IPS DF 19.7 (cell line): Measurements from ENCODE around the gene NOX5.

Experiments
- DNase-seq: peaks from one replicate; pipeline ENCODE4 v3.0.0-alpha.2; 2013; ENCODE audit warnings: low read depth, low spot score

NOX5 gene

DNA sequence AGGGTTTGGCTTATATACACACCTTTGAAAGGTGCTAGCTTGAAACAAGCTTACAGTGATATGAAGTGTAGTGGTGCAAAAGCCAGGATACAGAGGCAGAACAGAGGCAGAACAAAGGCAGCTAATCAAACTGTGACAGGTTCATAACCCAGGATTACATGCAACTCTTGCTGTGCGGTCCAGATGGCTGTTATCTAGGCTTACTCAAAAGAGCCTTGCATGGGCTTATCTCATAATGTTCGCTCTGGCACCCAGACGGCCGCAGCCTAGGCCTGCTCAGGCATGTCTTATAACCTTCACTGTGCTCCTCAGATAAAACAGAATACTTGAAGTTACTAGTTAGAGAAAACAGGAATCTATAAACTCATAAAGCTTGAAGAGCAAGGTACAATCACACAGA lies 22.8 kb upstream of the NOX5 start:
- DNase-seq: no peak

DNA sequence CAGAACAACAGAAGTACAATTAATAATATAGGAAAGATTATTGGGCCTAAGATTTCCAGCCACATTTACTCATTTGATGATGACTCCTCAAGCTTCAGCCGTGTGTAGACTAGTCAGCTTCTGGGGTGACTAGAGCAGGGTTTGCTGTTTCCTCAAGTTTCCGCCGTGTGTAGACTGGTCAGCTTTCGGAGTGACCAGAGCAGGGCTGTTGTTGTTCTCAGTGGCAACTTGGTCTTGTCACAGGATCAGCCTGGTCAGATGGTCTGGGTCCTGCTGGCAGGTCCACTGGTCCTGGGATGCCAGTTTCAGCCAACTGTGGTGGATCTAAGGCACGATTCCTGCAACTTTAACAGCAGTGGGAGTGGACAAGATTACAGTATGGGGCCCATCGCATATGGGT lies 21.8 kb upstream of the NOX5 start:
- DNase-seq: no peak

DNA sequence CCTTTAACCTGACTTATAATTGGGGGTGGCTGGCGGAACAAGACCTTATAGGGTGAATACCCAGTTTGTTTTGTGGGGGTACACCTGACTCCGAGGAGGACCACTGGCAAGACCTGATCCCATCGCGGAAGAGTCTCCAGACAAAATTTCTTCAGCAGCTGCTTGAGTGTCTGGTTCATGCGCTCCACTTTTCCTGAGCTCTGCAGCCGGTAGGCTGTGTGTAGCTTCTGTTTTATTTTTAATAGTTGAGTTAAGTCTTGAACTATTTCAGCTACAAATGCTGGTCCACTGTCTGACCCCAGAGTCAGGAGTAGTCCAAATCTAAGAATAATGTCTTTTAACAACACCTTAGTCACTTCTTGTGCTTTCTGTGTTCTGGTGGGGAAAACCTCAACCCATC lies 21.2 kb upstream of the NOX5 start:
- no peak for DNase-seq

DNA sequence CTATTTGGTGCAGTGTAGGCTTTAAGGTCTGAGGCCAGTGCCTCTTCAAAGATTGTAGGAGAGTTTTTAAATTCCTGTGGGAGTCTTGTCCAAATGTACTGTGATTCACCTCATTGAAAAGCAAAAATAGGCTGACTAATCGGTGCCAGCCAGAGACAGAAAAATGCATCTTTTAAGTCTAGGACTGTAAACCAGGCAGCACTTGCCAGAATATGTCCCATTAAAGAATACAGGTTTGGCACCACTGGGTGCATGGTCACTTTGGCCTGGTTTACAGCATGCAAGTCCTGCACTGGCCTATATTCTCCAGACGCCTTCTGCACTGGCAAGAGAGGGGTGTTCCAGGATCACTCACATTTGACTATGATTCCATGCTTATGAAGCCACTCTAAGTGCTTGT lies 20.3 kb upstream of the NOX5 start:
- no peak for DNase-seq

DNA sequence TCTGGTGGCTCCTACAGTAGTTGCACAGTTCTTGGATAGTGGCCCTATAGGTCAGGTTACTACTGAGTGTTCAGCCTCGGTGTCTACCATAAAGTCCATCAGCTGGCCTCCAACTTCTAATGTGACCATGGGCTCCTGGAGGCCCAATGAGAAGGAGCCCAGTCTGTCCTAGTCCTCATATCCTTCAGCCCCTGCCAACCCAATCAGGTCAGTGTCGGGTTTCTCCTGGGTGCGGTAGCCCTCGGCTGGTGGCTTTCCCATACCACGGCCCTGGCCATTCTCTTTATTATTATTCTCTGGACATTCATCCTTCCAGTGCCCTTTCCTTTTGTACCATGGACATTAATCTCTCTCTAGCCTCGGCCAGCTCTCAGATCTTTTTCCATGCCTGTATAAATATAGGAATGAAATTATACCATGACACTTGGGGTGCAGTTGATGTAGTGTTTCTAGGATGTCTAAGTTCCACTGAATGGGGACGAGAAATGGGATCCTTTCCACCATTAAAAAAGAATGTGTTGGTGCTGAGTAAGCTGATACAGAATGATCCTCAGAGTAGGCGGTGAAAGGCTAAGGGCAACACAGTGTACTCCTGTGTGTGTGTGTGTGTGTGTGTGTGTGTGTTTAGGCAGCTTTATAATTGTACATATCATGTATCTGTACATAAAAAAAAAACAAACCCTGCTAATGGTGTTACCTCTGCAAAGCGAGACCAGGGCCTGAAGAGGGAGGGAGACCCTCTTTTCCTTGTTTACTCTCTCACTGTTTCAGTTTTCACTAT lies 19.3 kb upstream of the NOX5 start:
- DNase-seq: no peak

DNA sequence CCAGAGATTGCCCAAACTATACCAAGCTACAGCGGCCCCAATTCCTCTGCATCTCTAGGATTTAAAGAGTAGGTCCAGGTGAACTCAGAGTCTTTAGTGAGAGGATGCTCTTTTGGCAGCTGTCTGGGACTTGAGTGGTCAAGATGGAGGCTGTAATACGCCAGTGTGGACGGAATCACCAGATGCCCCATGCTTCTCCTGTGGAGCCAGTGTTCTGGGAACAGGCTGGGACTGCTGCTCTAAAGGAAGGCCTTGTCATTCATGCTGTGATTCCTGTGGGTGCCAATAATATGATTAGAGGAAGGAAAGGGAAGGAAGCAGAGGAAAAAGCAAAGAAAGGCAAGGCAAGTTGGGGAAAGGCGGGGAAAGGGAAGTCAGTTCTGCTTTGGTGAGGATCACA lies 17.4 kb upstream of the NOX5 start:
- no peak for DNase-seq

DNA sequence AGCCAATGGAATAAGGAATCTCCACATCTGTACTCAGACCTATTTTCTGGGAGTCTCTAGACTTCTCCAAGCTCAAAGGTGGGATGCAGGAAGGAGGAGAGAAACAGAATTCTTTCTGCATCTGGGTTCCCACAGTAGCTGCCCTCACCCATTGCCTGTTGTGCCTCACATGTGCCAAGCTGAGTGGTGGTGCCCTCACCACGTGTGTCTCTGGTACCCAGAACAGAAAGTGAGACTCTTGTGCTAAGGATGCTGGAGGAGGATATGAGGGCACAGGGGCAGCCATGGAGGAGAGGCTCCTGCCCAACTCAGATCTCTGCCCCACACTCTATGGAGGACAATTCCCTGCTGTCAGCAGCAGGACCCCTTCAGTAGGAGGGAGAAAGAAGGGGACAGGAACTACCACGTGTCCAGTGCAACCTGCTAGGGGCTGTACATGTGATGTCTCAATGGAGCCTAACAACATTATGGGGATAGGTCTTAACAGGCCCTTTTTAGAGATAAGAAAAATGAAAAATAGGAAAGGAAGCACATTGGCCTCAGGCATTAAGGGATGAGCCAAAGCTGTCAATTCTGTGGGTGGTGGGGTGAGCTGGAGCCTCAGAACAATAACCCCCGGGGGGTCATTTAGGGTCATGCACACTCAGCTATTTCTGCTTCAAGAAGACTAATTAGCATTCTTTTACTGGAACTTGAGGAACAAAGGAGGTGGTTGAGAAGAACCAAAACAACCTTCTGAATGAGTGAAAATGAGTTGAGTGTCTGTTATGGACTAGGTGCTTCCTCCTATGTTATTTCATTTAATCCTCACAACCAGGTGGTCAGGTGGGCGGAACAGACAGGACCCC lies 16.3 kb upstream of the NOX5 start:
- DNase-seq: no peak

DNA sequence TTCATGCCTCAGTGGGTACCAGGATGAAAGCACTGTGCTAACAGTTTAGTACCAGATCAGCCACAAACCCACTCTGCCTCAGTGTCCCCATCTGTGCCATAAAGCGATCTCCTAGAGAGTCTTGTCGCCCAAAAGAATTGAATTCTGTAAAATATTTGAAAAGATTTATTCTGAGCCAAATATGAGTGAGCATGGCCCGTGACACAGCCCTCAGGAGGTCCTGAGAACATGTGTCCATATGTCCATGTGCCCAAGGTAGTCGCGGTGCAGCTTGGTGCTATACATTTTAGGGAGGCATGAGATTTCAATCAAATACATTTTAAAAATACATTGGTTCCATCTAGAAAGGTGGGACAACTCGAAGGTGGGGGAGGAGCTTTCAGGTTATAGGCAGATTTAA lies 15.4 kb upstream of the NOX5 start:
- no peak for DNase-seq

DNA sequence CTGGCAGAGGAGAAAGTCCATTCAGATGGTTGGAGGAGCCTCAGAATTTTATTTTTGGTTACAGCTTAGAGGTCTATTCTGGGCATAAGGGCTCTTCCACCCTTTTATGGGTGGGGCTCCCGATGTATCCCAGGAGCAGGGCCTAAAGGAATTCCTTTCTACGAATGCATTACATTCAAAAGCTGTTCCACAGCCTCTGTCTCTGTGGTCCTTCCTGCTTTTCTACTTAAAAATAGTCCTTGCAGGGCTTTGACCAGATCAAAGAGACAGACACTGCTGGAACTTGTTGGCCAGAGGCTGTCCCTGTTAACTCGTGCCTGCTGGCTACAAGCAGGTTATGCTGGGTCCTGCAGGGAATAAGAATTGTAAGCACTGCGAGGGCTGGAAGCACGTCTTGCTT lies 14.4 kb upstream of the NOX5 start:
- DNase-seq: no peak

DNA sequence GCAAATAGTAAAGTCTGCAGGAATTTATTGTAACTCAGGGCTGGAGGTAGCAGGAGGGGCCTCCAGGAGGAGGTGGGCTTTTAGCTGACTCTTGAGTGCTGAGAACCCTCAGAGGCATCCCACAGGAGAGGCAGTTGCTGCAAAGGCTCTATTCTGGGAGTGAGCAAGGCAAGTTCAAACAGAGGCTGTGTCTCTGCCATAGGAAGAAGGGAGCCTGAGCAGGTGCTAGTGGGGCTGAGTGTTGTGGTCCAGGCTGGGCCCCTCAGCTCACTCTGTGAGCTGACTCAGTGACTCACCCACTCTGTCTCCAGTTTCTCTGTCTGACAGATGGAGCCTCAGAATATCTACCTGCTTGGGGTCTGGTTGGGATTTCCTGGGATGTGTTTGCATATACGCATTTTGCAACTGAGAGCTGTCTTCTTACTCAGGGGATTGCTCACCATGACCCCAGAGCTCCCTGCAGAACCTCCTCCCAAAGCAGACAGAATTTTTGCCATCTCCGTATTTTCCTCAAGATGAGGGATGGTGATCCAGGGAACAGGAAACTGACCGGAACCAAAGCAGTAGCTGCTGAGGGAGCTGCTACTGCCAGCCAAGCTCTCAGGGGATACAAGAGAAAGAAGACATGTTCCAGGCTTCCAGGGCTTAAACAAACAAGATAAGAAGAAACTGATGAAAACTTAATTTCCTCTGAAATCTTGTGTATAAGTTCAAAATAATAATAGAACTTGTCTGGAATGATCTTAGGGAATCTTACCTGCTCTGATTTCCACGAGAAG lies 13.6 kb upstream of the NOX5 start:
- no peak for DNase-seq

DNA sequence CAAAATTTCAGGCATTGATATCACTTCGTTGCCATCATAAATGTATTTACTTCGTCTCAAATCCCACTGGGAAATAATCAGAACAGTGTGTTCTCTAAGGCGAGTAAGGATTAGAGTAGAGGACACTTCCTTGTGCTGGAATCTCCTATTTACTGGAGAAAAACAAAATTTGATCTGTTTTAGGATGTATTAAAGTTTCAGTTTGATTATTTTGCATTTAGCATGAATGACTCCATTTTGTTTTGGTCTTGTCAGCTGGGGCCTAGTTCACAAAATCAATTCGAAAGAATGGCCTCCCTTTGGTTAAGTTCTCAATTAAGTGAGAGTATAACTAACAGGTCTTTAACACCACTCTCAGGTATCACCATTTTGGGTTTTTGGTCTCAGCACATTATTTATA lies 11.7 kb upstream of the NOX5 start:
- DNase-seq: no peak

DNA sequence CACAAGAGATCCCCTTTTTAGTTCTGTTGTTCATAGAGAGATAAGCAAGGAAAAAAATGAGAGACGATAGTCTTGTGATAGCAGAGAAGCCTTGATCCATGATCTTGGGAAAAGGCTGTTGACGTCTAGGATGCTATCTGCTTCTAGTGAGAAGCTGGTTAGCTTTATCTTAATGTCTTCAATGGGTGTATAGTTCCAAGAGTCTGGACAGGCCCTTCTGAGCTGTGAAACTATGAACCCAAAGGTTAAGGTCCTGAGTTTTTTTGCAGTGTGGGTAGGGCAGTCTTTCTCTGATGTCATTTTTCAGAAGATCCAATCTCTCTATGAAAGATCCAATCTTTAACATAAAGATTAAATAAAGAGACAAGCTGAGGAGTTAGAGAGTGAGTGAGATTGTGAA lies 10.5 kb upstream of the NOX5 start:
- DNase-seq: no peak

DNA sequence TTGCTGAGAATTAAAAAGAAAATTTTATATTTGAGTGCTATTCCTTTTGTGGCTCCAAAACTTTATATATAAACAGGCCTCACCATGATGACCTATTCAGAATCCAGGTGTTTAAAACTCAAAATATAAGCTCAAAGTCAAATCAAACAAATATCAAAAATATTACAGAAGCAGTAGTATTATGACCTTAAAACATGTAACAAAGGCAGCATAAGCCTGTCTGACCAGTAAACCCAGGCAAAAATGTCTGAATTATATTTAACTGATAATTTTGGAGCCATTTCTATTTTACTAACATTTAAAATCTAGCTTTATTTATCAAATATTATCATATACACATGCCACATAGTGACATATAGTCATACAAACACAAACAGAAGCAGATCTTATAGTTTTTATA lies 6.4 kb upstream of the NOX5 start:
- no peak for DNase-seq

DNA sequence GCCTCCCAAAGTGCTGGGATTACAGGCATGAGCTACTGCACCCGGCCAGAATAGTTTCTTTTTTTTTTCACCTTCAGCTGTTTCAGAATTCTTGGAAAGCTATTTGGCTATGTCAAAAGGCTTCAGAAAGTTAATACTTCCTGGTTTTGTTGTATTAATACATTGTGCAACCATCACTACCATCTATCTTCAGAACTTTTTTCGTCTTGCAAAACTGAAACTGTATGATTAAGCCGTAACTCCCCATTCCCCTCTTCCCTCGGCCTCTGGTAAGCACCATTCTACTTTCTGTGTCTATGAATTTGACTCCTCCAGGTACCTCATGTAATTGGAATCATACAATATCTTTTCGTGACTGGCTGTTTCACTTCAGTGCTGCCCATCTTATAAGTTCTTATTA lies 5.2 kb upstream of the NOX5 start:
- no peak for DNase-seq

DNA sequence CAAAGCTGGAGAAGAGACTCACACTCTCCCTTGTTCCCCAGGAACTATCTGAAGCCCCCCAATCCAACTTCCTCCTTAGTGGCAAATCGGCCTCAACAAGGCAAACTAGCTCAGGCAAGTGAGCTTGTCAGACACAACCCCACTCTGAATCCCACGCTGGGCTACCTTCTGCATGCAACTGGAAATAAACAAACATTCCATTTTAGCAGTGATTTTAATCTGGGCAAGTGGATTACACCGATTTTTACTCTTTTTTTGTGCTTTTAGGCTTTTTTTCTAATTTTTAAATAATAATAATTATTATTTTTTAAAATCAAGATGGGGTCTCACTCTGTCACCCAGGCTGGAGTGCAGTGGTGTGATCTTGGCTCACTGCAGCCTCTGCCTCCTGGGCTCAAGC lies 2.9 kb upstream of the NOX5 start:
- DNase-seq: no peak

DNA sequence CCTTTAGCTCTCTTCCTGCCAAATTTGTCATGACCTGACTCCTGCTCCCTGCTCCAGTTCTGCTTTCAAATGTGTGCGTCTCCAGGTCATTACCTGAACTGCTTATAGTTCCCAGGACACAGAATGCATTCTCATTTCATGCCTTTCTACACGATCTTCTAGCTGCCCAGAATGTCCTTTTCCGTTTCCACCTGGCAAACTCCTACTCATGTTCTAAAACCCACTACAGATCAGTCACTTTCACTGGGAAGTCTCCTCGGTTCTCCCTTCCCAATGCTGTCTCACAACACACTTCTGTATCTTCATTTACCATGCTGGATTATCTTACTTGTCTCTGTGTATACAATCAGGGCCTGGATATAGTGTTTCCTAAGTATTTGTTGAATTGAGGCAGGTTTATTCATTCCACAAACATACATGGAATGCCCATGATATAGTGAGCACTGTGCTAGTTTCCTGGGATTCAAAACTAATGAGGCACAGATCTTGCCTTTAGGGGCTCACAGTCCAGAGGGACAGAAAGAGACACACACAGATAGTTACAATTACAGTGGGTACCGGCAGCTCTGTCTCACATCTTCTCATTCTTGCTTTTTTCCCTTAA lies 1.6 kb upstream of the NOX5 start:
- DNase-seq: no peak

DNA sequence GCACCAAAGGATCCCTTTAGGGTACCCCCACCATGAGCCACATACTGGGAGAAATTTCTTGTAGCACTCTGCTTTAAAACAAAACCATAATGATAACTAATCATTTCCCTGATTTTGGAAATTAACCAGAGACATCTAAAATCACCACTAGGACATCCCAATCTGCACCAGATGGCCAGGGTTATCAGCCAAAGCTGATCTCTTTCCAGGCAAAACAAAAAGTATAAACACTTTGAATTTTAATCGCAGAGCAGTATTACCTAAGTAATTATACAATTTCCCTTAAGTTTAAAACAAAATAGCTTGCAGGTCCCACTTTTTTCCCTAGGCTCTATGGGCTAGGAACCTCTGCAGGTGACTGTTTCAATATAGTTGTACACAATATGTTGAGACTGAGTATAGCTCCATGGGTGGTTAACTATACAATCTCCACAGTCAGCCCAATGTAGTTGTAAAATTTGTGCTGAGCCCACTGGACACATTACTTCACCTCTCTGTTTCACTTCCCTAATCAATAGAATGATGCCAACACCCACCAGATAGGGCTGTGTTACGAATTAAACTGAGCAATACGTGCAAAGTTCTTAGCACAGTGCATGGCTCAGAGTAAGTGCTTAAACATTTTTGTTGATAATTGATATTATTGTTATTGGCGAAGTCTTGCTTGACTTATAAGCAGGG lies 629 bp upstream of the NOX5 start:
- no peak for DNase-seq

DNA sequence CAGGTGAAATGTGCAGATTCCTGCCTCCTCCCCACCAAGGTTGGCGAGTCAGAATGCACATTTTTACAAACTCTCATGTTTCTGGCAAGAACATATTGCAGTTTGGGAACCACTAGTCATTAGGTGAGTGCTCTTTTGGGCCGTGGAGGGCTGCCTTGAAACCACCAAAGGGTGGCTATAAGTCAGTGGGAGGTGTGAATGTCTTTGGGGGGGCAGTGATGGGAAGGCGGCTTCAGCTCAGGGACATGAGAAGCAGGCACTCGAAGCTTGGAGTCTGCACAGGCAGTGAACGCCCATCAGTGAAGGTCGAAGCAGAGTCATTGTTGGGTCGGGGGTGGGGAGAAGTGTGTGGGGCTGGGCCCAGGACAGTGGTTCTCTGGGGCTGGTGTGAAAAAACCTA lies 1.1 kb downstream of the NOX5 start:
- no peak for DNase-seq

DNA sequence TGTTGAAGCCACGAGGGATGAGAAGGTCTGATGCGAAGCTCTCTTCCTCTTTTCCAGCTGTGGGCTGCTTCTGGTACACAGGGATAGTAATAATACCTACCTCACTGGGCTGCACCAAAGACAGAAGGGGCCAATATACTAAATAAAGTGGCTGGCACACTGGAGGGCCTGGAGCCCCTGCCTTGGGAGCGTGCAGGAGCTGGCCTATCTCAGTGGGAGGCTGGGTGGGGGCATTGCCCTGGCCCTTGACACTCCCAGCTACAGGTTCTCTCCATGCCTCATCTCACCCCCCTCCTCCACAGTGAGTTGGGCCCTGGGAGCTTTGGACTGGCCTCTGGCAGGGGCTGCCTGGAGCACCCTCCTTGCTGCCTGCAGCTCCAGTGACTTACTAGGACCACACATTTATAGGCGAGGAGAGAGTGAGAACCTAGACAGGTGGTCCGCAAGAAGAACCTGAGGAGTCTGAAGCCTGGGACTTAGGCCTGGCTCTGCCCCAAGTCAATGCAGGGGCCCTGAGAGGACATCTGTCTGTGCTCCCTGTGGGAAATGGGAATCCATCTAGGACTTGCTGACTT lies 1.6 kb downstream of the NOX5 start:
- DNase-seq: no peak

DNA sequence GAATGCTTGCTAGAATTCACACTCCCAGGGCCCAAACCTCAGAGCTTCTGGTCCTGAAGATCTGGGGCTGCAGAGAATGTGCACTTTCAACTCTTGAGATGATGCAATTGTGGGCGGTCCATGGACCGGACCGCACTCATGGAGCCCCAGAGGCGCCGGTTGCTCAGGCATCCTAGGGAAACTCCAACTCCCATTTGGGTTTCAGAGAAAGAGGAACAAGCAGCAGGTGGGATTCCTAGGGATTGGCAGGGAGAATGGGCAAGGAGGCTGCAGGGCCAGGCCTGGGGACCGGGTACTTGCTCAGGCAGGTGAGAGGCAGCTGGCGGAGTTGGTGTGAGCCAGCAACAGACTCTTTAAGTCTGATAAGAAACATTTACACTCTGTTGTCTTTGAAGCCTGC lies 3.5 kb downstream of the NOX5 start:
- DNase-seq: no peak

DNA sequence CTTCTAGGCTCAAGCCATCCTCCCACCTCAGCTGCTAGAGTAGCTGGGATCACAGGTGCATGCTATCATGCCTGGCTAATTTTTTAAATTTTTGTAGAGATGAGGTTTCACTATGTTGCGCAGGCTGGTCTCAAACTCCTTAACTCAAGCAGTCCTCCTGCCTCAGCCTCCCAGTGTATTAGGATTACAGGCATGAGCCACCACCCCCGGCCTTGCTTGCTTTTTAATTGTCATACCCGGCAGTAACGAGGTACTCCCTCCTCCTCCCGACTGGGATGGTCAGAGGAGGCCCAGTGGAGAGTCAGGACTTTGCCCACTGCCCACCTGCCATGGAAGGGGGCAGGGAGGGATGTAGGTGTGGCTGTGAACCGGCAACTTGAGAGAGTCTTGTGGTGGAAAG lies 4.5 kb downstream of the NOX5 start:
- DNase-seq: no peak
